ENCODE results near the gene GOLGA1. TPM values are rescaled to one million over a fixed set of nuclear protein-coding genes. Genes with fewer than 3 reads are reported as not detected.

GOLGA1 gene, protein sequence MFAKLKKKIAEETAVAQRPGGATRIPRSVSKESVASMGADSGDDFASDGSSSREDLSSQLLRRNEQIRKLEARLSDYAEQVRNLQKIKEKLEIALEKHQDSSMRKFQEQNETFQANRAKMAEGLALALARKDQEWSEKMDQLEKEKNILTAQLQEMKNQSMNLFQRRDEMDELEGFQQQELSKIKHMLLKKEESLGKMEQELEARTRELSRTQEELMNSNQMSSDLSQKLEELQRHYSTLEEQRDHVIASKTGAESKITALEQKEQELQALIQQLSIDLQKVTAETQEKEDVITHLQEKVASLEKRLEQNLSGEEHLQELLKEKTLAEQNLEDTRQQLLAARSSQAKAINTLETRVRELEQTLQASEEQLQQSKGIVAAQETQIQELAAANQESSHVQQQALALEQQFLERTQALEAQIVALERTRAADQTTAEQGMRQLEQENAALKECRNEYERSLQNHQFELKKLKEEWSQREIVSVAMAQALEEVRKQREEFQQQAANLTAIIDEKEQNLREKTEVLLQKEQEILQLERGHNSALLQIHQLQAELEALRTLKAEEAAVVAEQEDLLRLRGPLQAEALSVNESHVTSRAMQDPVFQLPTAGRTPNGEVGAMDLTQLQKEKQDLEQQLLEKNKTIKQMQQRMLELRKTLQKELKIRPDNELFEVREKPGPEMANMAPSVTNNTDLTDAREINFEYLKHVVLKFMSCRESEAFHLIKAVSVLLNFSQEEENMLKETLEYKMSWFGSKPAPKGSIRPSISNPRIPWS
- total RNA-seq: 9.9 and 11.3 TPM in 2 replicates

- no peak for TF ChIP-seq CTCF (IDR thresholded peaks at IDR 0.05; ENCODE audit: insufficient read depth, low read depth, low read length)
- peak within 1 kb of the TSS; percentile 82 for H3K4me3 ChIP-seq (ENCODE audit: low read depth, low read length)
- DNase-seq (ENCODE audit: low read depth): peak; percentile 96
Measured at GRCh38 chr9:124940894-124941678, at the start of gene GOLGA1. TSS of gene GOLGA1 (minus strand) at chr9:124941083. CDS start at chr9:124938711, 2,372 bp downstream.

GRCh38 chr9:124983698-124984097 lies 42.8 kb upstream of the GOLGA1 start:
- DNase-seq (ENCODE audit: low read depth): no peak
- TF ChIP-seq CTCF (IDR thresholded peaks at IDR 0.05; ENCODE audit: insufficient read depth, low read depth, low read length): no peak
- H3K4me3 ChIP-seq (ENCODE audit: low read depth, low read length): no peak overlapping the region

GRCh38 chr9:124980431-124980830 lies 39.5 kb upstream of the GOLGA1 start:
- H3K4me3 ChIP-seq (ENCODE audit: low read depth, low read length): no peak overlapping the region
- no peak for TF ChIP-seq CTCF (IDR thresholded peaks at IDR 0.05; ENCODE audit: insufficient read depth, low read depth, low read length)

DNA sequence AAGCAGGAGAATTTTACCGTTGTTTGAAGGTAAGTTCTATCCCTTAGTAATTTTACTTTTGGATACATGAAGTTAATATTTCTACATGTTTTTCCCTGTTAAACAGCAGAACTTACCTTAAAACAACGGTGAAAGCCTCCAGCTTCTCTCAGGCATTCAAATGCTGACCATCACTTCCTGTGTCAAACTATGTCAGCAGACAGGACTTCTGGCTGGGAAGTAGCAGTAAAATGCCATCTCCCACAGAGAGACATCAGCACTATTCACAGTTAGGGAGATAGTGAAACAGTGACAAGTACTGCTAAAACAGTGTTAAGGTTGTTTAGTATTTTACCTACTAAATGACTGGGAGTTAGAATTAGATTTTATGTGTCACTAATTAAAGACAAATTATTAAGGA lies 34.2 kb upstream of the GOLGA1 start:
- peak; percentile 40 for DNase-seq (ENCODE audit: low read depth)
- no peak overlapping the region for H3K4me3 ChIP-seq (ENCODE audit: low read depth, low read length)
- TF ChIP-seq CTCF (IDR thresholded peaks at IDR 0.05; ENCODE audit: insufficient read depth, low read depth, low read length): no peak

More at GRCh38 chr9:124980431-124980830, 39.5 kb upstream of the GOLGA1 start:
- peak; percentile 48 for DNase-seq (ENCODE audit: low read depth)

DNA sequence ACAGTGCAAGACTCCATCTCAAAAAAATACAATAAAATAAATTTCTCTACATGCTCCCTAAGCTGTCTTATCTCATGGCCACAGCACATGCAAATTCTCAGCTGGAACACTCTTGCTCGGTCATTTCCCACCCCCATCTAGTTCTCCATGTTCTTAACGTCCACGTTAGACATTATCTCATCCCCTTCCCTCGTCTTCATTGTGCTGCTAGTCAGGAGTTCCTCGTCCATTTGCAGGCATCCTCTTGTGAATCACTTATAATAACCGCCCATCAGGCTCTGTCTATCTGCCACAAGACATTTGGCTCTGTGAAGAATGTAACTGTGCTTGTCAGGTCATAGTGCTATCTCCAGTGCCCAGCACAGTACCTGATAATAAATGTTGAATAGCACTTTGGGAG lies 32.9 kb upstream of the GOLGA1 start:
- no peak for DNase-seq (ENCODE audit: low read depth)

More for the DNA sequence above, 32.9 kb upstream of the GOLGA1 start:
- no peak overlapping the region for H3K4me3 ChIP-seq (ENCODE audit: low read depth, low read length)
- TF ChIP-seq CTCF (IDR thresholded peaks at IDR 0.05; ENCODE audit: insufficient read depth, low read depth, low read length): no peak
